Measurements from ENCODE around the gene ABCA5. TPM values are rescaled to one million over a fixed set of nuclear protein-coding genes. Genes with fewer than 3 reads are reported as not detected.
"Not testable (repeated sequence)": the region's sequence is repeated elsewhere in the genome, so short reads cannot be mapped to it uniquely, and the experiment has no call there.

The ABCA5 gene
- total RNA-seq, 1 donor: 13.8 TPM

- no peak for TF ChIP-seq CTCF (IDR thresholded peaks at IDR 0.05; ENCODE audit: insufficient read depth, low read depth, low read length)
- H3K4me3 ChIP-seq (ENCODE audit: low read depth, low read length): no peak overlapping the region
- DNase-seq (ENCODE audit: low read depth): no peak
These were observed 40.7 kb downstream of the ABCA5 start for GRCh38 chr17:69286257-69286656.

- no peak for DNase-seq (ENCODE audit: low read depth)
These were observed 42.3 kb downstream of the ABCA5 start for GRCh38 chr17:69284646-69285045.

GRCh38 chr17:69282002-69282401 lies 44.9 kb downstream of the ABCA5 start:
- no peak overlapping the region for H3K4me3 ChIP-seq (ENCODE audit: low read depth, low read length)

More at GRCh38 chr17:69284646-69285045, 42.3 kb downstream of the ABCA5 start:
- no peak for TF ChIP-seq CTCF (IDR thresholded peaks at IDR 0.05; ENCODE audit: insufficient read depth, low read depth, low read length)
- no peak overlapping the region for H3K4me3 ChIP-seq (ENCODE audit: low read depth, low read length)

GRCh38 chr17:69276279-69276678 lies 50.7 kb downstream of the ABCA5 start:
- DNase-seq (ENCODE audit: low read depth); H3K4me3 ChIP-seq (ENCODE audit: low read depth, low read length): not testable (repeated sequence)

More at GRCh38 chr17:69282002-69282401, 44.9 kb downstream of the ABCA5 start:
- no peak for DNase-seq (ENCODE audit: low read depth)
- TF ChIP-seq CTCF (IDR thresholded peaks at IDR 0.05; ENCODE audit: insufficient read depth, low read depth, low read length): no peak

GRCh38 chr17:69275751-69276150 lies 51.2 kb downstream of the ABCA5 start:
- TF ChIP-seq CTCF (IDR thresholded peaks at IDR 0.05; ENCODE audit: insufficient read depth, low read depth, low read length): no peak
- H3K4me3 ChIP-seq (ENCODE audit: low read depth, low read length): no peak overlapping the region
- no peak for DNase-seq (ENCODE audit: low read depth)

GRCh38 chr17:69271023-69271422 lies 55.9 kb downstream of the ABCA5 start:
- no peak for DNase-seq (ENCODE audit: low read depth)
- TF ChIP-seq CTCF (IDR thresholded peaks at IDR 0.05; ENCODE audit: insufficient read depth, low read depth, low read length): no peak
- no peak overlapping the region for H3K4me3 ChIP-seq (ENCODE audit: low read depth, low read length)

GRCh38 chr17:69269131-69269998 lies 57.6 kb downstream of the ABCA5 start:
- TF ChIP-seq CTCF (IDR thresholded peaks at IDR 0.05; ENCODE audit: insufficient read depth, low read depth, low read length): no peak
- H3K4me3 ChIP-seq (ENCODE audit: low read depth, low read length): no peak overlapping the region
- peak; percentile 77 for DNase-seq (ENCODE audit: low read depth)
